Eye (tissue), 1 donor: ENCODE data around the gene PTPRN2.
"Not testable (repeated sequence)": the region's sequence is repeated elsewhere in the genome, so short reads cannot be mapped to it uniquely, and the experiment has no call there.

Experiments used
- DNase-seq: peaks from one replicate; pipeline ENCODE4 v3.0.0-alpha.2; 2015

Gene PTPRN2

GRCh38 chr7:157574120-157574825 is 1013.4 kb downstream of the PTPRN2 start:
- peak; percentile 23 for DNase-seq

GRCh38 chr7:157573244-157573643 is 1014.4 kb downstream of the PTPRN2 start:
- DNase-seq: no peak

GRCh38 chr7:157572622-157573021 is 1015.0 kb downstream of the PTPRN2 start:
- no peak for DNase-seq

- DNase-seq: no peak
These were observed 1017.0 kb downstream of the PTPRN2 start for GRCh38 chr7:157570531-157571200.

DNA sequence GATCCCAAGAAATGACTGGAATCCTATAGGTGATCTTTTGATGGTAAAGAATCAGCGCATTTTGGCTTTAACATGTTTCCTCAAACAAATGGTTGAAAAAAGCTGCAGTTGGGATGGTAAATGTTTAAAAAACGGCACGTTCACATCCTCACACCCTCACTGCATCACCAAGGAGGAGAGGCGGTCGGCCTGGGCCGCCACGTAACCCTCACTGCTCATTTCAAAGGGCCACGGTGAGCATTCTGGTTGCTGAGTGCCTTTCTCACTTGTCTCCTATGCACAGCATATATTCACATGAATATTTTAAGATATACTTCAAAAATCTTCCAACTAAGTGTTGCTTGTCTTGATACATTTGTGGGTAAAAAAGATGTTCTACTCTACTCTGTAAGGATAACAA is 1017.7 kb downstream of the PTPRN2 start:
- DNase-seq: peak; percentile 26

- DNase-seq: peak; percentile 86
These were observed 1018.6 kb downstream of the PTPRN2 start for GRCh38 chr7:157568770-157569584.

DNA sequence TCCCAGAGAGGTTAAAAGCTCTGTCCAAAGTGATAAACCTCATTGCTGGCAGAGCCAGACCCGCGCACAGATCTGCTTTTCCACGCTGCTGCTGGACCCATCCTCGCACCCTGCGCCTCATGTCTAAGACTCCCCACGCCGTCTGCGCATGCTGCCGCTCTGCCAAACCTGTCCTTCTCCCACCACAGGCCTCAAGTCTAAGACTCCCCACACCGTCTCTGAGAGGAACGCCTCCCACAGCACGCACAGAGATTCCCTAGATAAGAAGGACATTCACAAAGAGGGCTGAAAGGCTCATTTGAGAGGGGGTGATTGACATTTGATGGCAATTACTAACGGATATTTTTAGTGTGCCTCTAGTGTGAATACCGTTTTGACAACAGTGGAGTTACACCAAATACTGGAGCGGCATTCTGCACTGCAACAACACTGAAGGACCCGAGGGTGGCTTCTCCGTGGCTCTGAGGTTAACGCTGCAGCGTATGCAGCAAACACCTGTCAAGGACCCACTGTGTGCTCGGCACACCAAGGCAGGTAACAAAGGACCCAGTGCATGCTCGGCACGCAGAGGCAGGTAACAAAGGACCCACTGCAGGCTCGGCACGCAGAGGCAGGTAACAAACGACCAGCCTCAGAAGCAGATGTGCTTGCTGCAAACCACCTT is 1019.4 kb downstream of the PTPRN2 start:
- DNase-seq: peak; percentile 38

- no peak for DNase-seq
These were observed 1020.0 kb downstream of the PTPRN2 start for GRCh38 chr7:157567666-157568065.

GRCh38 chr7:157566631-157567006 is 1021.0 kb downstream of the PTPRN2 start:
- DNase-seq: no peak

GRCh38 chr7:157565981-157566630 is 1021.5 kb downstream of the PTPRN2 start:
- DNase-seq: no peak

DNA sequence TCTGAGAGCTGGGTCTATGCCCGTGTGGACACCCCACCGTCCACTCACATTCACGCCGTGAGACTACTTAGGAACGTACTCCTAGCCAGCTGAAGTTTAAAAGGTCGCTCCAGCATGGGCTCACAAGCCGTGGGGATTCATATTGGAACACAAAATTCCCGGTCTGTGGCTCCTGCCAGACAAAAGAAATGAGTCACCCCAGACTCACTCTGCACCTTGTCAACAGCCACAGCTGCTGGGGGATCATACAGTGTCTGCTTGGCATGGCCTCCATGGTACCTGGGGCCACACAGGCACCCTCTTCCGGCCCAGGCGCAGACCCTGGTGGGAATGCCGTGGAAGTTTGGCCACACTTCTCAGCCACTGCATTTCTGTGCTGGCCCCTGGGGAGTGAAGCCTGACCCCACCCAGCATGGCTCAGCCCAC is 1022.4 kb downstream of the PTPRN2 start:
- DNase-seq: no peak

DNA sequence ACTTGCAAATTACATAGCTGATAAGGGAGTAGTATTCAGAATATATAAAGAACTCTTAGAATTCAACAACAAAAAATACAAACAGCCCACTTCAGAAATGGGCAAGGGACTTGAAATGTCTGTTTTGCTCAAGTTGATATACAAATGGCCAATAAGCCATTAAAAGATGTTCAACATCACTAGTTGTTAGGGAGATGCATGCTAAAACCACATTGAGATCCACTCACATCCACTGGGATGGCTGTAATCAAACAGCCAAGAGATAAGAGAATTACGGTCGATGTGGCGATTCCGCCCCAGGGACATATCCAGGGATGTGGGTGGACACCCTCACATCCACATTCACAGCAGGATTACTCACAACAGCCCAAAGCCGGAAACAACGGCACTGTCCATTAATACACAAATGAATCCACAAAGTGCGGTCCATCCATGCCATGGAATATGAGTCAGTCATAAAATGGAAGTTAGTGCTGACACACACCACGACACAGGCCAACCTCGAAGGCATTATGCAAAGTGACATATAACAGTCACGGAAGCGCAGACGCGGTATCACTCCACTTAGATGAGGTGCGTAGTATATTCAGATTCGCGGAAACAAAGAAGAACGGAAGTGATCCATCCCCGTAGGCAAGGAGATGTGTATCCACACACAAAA is 1023.0 kb downstream of the PTPRN2 start:
- DNase-seq: no peak

DNA sequence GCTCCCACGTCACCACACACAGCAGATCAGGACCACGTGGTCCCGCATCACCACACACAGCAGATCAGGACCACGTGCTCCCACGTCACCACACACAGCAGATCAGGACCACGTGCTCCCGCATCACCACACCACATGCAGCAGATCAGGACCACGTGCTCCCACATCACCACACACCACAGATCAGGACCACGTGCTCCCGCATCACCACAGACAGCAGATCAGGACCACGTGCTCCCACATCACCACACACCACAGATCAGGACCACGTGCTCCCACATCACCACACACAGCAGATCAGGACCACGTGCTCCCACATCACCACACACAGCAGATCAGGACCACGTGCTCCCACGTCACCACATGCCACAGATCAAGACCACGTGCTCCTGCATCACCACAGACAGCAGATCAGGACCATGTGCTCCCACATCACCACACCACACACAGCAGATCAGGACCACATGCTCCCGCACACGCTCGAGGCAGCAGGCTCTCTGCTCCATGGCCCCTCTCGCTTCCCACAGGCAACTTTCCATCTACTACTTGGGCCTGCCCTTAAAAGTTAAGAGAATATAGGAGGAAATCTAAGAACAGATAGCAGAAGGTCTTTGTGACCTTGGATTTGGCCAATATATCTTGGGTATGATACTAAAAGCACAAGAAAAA is 1024.0 kb downstream of the PTPRN2 start:
- DNase-seq: not testable (repeated sequence)

DNA sequence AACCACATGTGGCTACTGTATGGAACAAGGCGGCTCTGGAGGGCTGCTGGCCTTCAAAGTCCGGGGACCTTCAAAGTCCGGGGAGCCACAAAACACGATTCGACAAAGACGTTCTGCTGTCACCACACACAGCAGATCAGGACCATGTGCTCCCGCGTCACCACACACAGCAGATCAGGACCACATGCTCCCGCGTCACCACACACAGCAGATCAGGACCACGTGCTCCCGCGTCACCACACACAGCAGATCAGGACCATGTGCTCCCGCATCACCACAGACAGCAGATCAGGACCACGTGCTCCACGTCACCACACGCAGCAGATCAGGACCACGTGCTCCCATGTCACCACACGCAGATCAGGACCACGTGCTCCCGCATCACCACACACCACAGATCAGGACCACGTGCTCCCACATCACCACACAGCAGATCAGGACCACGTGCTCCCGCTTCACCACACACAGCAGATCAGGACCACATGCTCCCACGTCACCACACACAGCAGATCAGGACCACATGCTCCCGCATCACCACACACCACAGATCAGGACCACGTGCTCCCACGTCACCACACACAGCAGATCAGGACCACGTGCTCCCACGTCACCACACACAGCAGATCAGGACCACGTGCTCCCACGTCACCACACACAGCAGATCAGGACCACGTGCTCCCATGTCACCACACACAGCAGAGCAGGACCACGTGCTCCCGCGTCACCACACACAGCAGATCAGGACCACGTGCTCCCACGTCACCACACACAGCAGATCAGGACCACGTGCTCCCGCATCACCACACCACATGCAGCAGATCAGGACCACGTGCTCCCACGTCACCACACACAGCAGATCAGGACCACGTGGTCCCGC is 1024.9 kb downstream of the PTPRN2 start:
- DNase-seq: not testable (repeated sequence)

- DNase-seq: no peak
These were observed 1025.7 kb downstream of the PTPRN2 start for GRCh38 chr7:157561816-157562410.

GRCh38 chr7:157561523-157561785 is 1026.2 kb downstream of the PTPRN2 start:
- no peak for DNase-seq

DNA sequence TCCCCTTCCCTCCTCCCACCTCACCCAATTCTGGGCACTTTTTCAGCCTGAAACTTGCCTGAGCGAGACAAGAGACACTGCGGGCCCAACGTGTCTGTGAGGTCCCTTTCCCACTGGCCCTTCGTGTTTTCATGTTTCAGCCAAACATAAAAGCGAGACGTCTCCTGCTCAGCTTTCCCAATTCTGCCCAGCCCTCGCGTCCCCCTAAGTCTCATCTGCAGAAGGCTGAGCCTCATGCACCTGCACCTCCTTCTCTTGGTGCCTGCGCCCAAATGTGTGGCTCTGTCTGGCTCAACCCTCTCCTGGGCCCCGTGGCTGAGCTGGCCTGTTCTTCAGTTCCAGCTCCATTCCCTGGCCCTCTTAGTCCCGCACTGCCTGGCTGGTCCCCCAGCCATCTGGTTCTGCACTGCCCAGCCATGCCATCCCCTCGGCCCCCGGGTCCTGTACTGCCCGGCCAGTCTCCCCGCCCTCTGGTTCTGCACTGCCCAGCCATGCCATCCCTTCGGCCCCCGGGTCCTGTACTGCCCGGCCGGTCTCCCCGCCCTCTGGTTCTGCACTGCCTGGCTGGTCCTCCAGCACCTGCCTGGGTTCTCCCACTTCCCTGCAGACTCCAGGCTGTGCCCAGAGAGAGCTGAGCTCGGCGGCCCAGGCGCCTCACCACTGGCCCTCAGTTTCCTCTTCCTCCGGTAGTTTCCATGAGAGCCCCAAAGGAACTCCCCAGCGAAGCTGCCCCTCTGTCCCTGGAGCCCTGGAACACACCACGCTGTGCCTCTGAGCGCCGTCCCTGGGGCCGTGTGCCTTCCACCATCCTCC is 1026.7 kb downstream of the PTPRN2 start:
- no peak for DNase-seq

DNA sequence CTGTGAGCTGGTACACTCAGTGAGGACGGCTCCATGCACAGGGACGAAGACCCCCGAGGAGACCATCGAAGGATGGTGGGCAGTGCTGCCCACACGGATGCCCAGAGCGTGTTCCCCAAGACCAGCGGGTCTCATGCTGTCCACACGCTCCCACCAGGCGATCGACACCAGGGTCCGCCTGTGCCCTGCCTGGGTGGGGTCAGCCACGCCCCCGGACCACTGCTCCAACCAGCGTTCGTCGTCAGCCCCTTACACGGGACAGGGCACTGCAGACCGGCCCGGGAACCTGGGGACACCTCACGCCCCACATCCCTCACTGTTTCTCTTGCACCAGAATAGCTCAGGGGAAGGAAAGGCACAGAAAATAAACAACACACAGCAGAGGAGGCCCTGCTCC is 1027.4 kb downstream of the PTPRN2 start:
- no peak for DNase-seq

DNA sequence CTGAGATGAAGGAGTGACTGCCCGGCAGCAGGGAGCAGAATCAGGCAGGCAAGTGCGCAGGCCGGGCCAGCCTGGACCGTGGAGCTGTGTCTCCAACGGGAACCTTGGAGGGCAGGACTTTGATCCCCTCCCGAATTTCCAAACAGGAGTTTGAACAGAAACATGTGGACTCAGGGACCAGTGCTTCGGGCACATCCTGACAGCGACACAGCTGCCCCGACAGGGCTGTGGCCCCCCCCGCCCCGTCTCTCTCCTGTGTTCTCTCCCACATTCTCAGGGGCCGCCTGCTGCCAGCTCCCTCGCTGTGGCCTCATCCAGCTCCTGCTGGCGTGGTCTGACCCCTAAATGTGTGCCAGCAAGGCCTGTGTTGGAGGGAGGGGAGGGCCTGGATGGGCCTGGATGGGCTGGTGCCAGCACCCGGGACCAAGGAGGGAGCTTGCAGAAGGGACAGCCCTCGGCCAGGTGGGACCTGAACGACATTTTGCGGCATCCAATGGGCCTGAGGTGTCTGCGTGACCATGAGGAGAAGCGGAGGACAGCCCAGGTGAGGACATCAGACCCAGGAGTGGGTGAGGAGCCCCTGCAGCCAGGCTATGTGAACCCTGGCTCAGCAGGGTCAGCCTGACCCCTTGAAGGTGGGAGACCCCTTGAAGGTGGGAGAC is 1027.9 kb downstream of the PTPRN2 start:
- DNase-seq: no peak
